ENCODE measurements around the gene C2orf72.
"Not testable (repeated sequence)": the region's sequence is repeated elsewhere in the genome, so short reads cannot be mapped to it uniquely, and the experiment has no call there.

C2orf72 gene
- 0 to 0.09 (median 0) reads per million in 4 experiments for total RNA-seq

- DNase-seq, result no peak
Measured at GRCh38 chr2:231037202-231037730, at the start of gene C2orf72. Gene C2orf72 (plus strand): TSS chr2:231037523. CDS start chr2:231037566, 43 bp downstream.

- DNase-seq, result no peak
Measured at GRCh38 chr2:230989731-230990130, 47.6 kb upstream of the C2orf72 start.

GRCh38 chr2:230990131-230990898 lies 47.0 kb upstream of the C2orf72 start:
- no peak for DNase-seq

GRCh38 chr2:230990899-230991150 lies 46.5 kb upstream of the C2orf72 start:
- no peak for DNase-seq

- no peak for DNase-seq
Measured at GRCh38 chr2:230991598-230991997, 45.7 kb upstream of the C2orf72 start.

GRCh38 chr2:230995821-230996220 lies 41.5 kb upstream of the C2orf72 start, which contains the start of gene SPATA3:
Gene SPATA3 (plus strand): TSS chr2:230996121. CDS start chr2:230996234, 113 bp downstream.
- no peak for DNase-seq

GRCh38 chr2:230996661-230997060 lies 40.7 kb upstream of the C2orf72 start:
- DNase-seq, result no peak

GRCh38 chr2:230998882-230999281 lies 38.4 kb upstream of the C2orf72 start:
- no peak for DNase-seq

- DNase-seq, result no peak
Measured at GRCh38 chr2:230999477-230999876, 37.8 kb upstream of the C2orf72 start.

GRCh38 chr2:231000211-231000904 lies 37.0 kb upstream of the C2orf72 start:
- DNase-seq, result no peak

GRCh38 chr2:231001036-231001435 lies 36.3 kb upstream of the C2orf72 start:
- DNase-seq, result no peak

- no peak for DNase-seq
Measured at GRCh38 chr2:231001921-231002320, 35.4 kb upstream of the C2orf72 start.

GRCh38 chr2:231002641-231003040 lies 34.7 kb upstream of the C2orf72 start:
- DNase-seq, result no peak

GRCh38 chr2:231003186-231003585 lies 34.1 kb upstream of the C2orf72 start:
- DNase-seq, result no peak

- DNase-seq, result not testable (repeated sequence)
Measured at GRCh38 chr2:231004930-231005329, 32.4 kb upstream of the C2orf72 start.

GRCh38 chr2:231007286-231008098 lies 29.8 kb upstream of the C2orf72 start:
- DNase-seq, result no peak

- DNase-seq, result no peak
Measured at GRCh38 chr2:231008131-231008530, 29.2 kb upstream of the C2orf72 start.

- DNase-seq, result no peak
Measured at GRCh38 chr2:231009236-231009919, 27.9 kb upstream of the C2orf72 start.

GRCh38 chr2:231010201-231010730 lies 27.1 kb upstream of the C2orf72 start:
- no peak for DNase-seq

- DNase-seq, result no peak
Measured at GRCh38 chr2:231011526-231011925, 25.8 kb upstream of the C2orf72 start.

GRCh38 chr2:231012463-231012862 lies 24.9 kb upstream of the C2orf72 start:
- no peak for DNase-seq

- DNase-seq, result no peak
Measured at GRCh38 chr2:231013820-231014219, 23.5 kb upstream of the C2orf72 start.

Measured in effector CD8-positive, alpha-beta T cell (primary cell).